ENCODE results near the gene TMEM270. TPM values are rescaled to one million over a fixed set of nuclear protein-coding genes. Genes with fewer than 3 reads are reported as not detected.

The TMEM270 gene
- total RNA-seq, 1 donor from 2014 or later, result not detected

DNA sequence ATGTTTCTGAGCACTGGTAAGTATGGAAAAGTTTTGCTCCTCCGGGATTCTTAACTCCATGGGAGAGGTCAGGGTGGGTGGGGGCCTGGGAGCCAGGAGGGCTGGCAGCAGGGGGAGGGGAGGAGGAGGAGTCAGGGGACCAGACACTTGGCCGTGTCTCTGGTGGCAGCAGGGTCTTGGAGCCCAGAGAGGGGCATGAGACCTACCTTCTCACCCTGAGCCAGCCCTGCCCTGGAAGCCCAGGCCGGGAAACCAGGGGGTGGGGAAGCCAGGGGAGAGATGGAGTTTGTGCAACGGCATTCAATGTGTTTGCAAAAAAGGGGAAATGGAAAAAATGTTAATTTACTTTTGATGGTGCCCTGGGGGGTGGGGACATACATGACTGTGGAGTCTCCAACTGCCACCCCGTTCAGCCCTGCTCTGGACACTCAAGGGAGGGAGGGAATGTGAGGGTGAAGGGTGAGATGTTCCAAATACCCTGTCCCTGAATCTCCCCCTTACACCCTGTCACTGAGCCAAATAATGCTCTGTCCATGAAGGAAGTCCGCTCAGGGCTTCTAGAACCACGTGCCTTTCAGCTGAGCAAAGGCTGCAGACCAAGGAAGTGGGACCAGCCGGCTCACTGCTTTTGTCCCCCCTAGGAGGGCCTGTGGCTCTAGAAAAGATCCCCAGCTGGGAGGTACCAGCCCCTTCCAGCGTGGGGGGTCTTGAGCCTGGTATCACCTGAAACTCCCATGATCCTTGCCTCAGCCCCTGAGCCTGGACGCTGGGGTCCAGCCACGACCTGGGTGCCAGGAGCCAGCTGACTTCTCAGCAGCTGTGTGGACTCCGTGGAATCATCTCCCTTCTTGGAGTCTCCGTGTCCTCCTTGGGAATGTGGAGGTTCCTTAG lies 48.3 kb downstream of the TMEM270 start:
- no peak for DNase-seq

DNA sequence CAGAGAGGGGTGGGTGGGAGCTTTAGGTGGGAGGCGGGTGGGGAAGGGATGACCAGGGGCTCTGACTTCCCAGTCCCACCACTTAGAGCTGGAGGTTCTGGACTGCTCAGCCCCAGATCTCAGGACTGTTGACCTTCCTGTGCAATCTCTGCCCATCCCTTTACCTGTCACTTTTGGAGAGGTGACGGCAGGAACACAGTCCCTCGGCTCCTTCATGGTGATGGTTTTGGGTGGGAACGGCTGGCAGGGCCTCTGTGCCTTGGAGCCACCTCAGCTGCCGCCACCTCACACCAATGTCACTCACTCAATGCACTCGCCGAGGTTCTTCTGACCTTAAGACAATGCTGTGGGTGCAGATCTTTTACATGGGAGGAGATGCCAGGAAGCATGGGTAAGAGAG lies 49.0 kb downstream of the TMEM270 start:
- DNase-seq, result no peak

DNA sequence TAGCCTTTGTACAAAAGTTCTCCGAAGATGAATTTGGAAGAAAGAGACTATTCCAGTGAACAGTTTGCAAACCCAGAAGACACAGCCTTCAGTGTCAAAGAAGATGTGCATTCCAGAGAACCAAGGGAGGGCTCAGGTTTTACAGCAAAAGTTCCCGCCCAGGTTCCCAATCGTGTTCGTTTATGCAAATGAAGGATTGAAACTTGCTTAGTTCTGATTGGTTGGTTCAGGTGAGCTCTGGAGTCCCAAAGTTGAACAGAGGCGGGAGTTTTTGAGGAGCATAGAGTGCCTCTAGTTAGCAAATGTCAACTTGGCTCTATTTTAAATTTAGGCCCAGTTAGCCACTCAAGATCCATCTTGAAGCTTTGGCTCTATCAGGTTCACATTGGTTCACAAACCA lies 51.3 kb downstream of the TMEM270 start:
- no peak for DNase-seq

Other genes with a start within 250 kb of the TMEM270 start
- gene MLXIPL, start 236.6 kb upstream of the TMEM270 start, total RNA-seq, result not detected in 2 replicates
- gene VPS37D, start 193.3 kb upstream of the TMEM270 start, total RNA-seq, result 2.5 and 5.4 TPM in 2 replicates
- gene DNAJC30, start 177.7 kb upstream of the TMEM270 start, total RNA-seq, result 0.85 and 1.3 TPM in 2 replicates
- 27.0 and 31.5 TPM in 2 replicates for gene BUD23, start 177.6 kb upstream of the TMEM270 start, total RNA-seq
- 10.7 and 11.4 TPM in 2 replicates for gene STX1A, start 141.5 kb upstream of the TMEM270 start, total RNA-seq
- 6.1 and 7.1 TPM in 2 replicates for gene ABHD11, start 122.4 kb upstream of the TMEM270 start, total RNA-seq
- 1.4 and 1.5 TPM in 2 replicates for gene CLDN3, start 90.9 kb upstream of the TMEM270 start, total RNA-seq
- 0.51 and 1.2 TPM in 2 replicates for gene CLDN4, start 30.2 kb upstream of the TMEM270 start, total RNA-seq
- 0.70 and 3.2 TPM in 2 replicates for gene METTL27, start 18.6 kb upstream of the TMEM270 start, total RNA-seq
- 4.4 and 5.4 TPM in 2 replicates for gene ELN, start 167.0 kb downstream of the TMEM270 start, total RNA-seq
- gene LIMK1, start 222.6 kb downstream of the TMEM270 start, total RNA-seq, result 20.4 and 32.7 TPM in 2 replicates

Measured in dermis blood vessel endothelial cell (primary cell).